ENCODE data around the gene COL12A1. TPM values are rescaled to one million over a fixed set of nuclear protein-coding genes. Genes with fewer than 3 reads are reported as not detected.

The COL12A1 gene
- total and polyA plus RNA-seq, 8 donors, result 1.2 to 19.3 (median 3.5) TPM

GRCh38 chr6:75217193-75217592 lies 11.3 kb upstream of the COL12A1 start:
- Histone ChIP-seq H3K9me3 (no peaks in the 10 kb centered on the region), H3K27me3 (no peaks in the 10 kb centered on the region), H3K27ac (no peak overlapping the region), H3K4me3 (no peak overlapping the region), H3K36me3 (no peaks in the 10 kb centered on the region), H3K4me1 (no peaks in the 10 kb centered on the region)
- ATAC-seq (peak in 2 of 4 donors; percentile 38 to 57), DNase-seq (no peak), FAIRE-seq (peak; percentile 43)
- TF ChIP-seq CTCF (IDR thresholded peaks at IDR 0.05), result no peak
- intact Hi-C loops (cut with DNase I), result loop anchor here in 1 of 3 donors (5.0 kb wide), 1 partner anchor 1475 kb away; no protein-coding TSS in a partner anchor
- WGBS, 2 donors, result 17 to 19% methylated on average over 4 of the region's 4 CpGs

- FAIRE-seq (no peak), DNase-seq (no peak), ATAC-seq (no peak)
- intact Hi-C loops (cut with DNase I), result loop anchor here in 1 of 3 donors (5.0 kb wide), 1 partner anchor 1473 kb away; no protein-coding TSS in a partner anchor
- no peaks in the 10 kb centered on the region for H3K9me3 ChIP-seq
- TF ChIP-seq CTCF (IDR thresholded peaks at IDR 0.05), result no peak
- no peak overlapping the region for H3K4me3 ChIP-seq
- 66 to 73% methylated on average over 4 of the region's 4 CpGs for WGBS, 2 donors
- no peak overlapping the region for H3K27ac ChIP-seq
- no peaks in the 10 kb centered on the region for H3K36me3 ChIP-seq
- no peaks in the 10 kb centered on the region for H3K4me1 ChIP-seq
- no peaks in the 10 kb centered on the region for H3K27me3 ChIP-seq
Observed at GRCh38 chr6:75215291-75215690, 9.4 kb upstream of the COL12A1 start.

- no peaks in the 10 kb centered on the region for H3K9me3 ChIP-seq
- H3K4me1 ChIP-seq, result peaks cover 0 to under 1% (median 0%) of the 10 kb centered on the region in 3 donors
- no peak overlapping the region for H3K27ac ChIP-seq
- ATAC-seq, result no peak
- no peaks in the 10 kb centered on the region for H3K36me3 ChIP-seq
- H3K4me3 ChIP-seq, result no peak overlapping the region
- FAIRE-seq, result no peak
- WGBS, 2 donors, result 72 to 78% methylated on average over 2 of the region's 2 CpGs
- no peaks in the 10 kb centered on the region for H3K27me3 ChIP-seq
- TF ChIP-seq CTCF (IDR thresholded peaks at IDR 0.05), result no peak
- no peak for DNase-seq
- intact Hi-C loops (cut with DNase I), result loop anchor here in 1 of 3 donors (5.0 kb wide), 1 partner anchor 1466 kb away; no protein-coding TSS in a partner anchor
Observed at GRCh38 chr6:75213732-75214131, 7.9 kb upstream of the COL12A1 start.

GRCh38 chr6:75213112-75213511 lies 7.3 kb upstream of the COL12A1 start:
- Histone ChIP-seq H3K27me3 (no peaks in the 10 kb centered on the region), H3K4me3 (no peak overlapping the region), H3K4me1 (peaks cover 0 to 6% (median 0%) of the 10 kb centered on the region in 3 donors), H3K36me3 (no peaks in the 10 kb centered on the region), H3K27ac (no peak overlapping the region), H3K9me3 (no peaks in the 10 kb centered on the region)
- intact Hi-C loops (cut with DNase I), result loop anchor here in 1 of 3 donors (5.0 kb wide), 1 partner anchor 1466 kb away; no protein-coding TSS in a partner anchor
- DNase-seq, result no peak
- TF ChIP-seq CTCF (IDR thresholded peaks at IDR 0.05), result no peak
- no peak for FAIRE-seq
- WGBS, 2 donors, result 15 to 17% methylated on average over 1 of the region's 1 CpG
- ATAC-seq, result no peak

- intact Hi-C loops (cut with DNase I), result loop anchor here in 1 of 3 donors (5.0 kb wide), 1 partner anchor 1465 kb away; no protein-coding TSS in a partner anchor
- ATAC-seq (no peak), DNase-seq (no peak), FAIRE-seq (no peak)
- Histone ChIP-seq H3K27ac (no peak overlapping the region), H3K9me3 (no peaks in the 10 kb centered on the region), H3K27me3 (peaks cover 0 to 1% (median 0%) of the 10 kb centered on the region in 4 donors), H3K4me3 (no peak overlapping the region), H3K4me1 (peaks cover 0 to 6% (median 0%) of the 10 kb centered on the region in 3 donors), H3K36me3 (no peaks in the 10 kb centered on the region)
- WGBS, 2 donors, result 20 to 27% methylated on average over 3 of the region's 3 CpGs
- TF ChIP-seq CTCF (IDR thresholded peaks at IDR 0.05), result no peak
Observed at GRCh38 chr6:75211920-75212590, 6.2 kb upstream of the COL12A1 start.
